GM12878 (cell line): ENCODE measurements around the gene LRRC75B. TPM values are rescaled to one million over a fixed set of nuclear protein-coding genes. Genes with fewer than 3 reads are reported as not detected.

Experiments used
- BACH1 ChIP-seq: fragments of 450-650 bp; IDR thresholded peaks from 2 replicates; pipeline ENCODE4 v1.6.1; 2017; ENCODE audit warnings: mild to moderate bottlenecking, borderline replicate concordance
- BCL3 ChIP-seq: IDR thresholded peaks from 2 replicates; pipeline ENCODE4 v1.6.1; 2011; ENCODE audit warnings: borderline replicate concordance, low read depth, mild to moderate bottlenecking, moderate library complexity, low read length; ENCODE audit not compliant: insufficient read depth, poor library complexity, severe bottlenecking
- EGR1 ChIP-seq, 2 experiments: IDR thresholded peaks; 1 replicate in 1 of 2; 2 replicates in 1 of 2; pipeline ENCODE4 v1.6.1; 2011 to 2012; ENCODE audit warnings: low read depth in 2 of 2, low read length in 2 of 2, borderline replicate concordance in 1 of 2, mild to moderate bottlenecking in 1 of 2, moderate library complexity in 1 of 2
- HDAC2 ChIP-seq: fragments of 200-600 bp; sonication (generic); IDR thresholded peaks from 2 replicates; pipeline ENCODE4 v1.6.1; 2017
- MXI1 ChIP-seq: fragments of 150-350 bp; IDR thresholded peaks from 2 replicates; pipeline ENCODE4 v1.6.1; 2011; ENCODE audit warnings: low read depth, mild to moderate bottlenecking, inconsistent platforms, low read length, improper control_type of control experiment
- NBN ChIP-seq: fragments of 450-650 bp; IDR thresholded peaks from 2 replicates; pipeline ENCODE4 v1.6.1; 2016
- NFXL1 ChIP-seq: fragments of 450-650 bp; IDR thresholded peaks from 2 replicates; pipeline ENCODE4 v1.6.1; 2017; ENCODE audit warnings: antibody characterized with exemption, mild to moderate bottlenecking, borderline replicate concordance
- NFYA ChIP-seq: IDR thresholded peaks from 2 replicates; pipeline ENCODE4 v1.6.1; 2011; ENCODE audit warnings: low read depth, mild to moderate bottlenecking, low read length, improper control_type of control experiment, borderline replicate concordance
- PAX5 ChIP-seq: IDR thresholded peaks from 2 replicates; pipeline ENCODE4 v1.6.1; 2011; ENCODE audit warnings: low read depth, low read length, borderline replicate concordance
- RAD51 ChIP-seq: fragments of 450-650 bp; IDR thresholded peaks from 2 replicates; pipeline ENCODE4 v1.6.1; 2016; ENCODE audit warnings: moderate library complexity, mild to moderate bottlenecking, inconsistent platforms
- TCF7 ChIP-seq: IDR thresholded peaks from 2 replicates; pipeline ENCODE4 v1.6.1; 2014; ENCODE audit warnings: antibody characterized with exemption, borderline replicate concordance
- ZNF687 ChIP-seq: fragments of 450-650 bp; IDR thresholded peaks from 2 replicates; pipeline ENCODE4 v1.6.1; 2017; ENCODE audit warnings: mild to moderate bottlenecking, moderate library complexity
- polyA plus RNA-seq, 11 experiments: library from polyadenylated mRNA; depleted of rRNA in 4 of 11; unstranded in 6 of 11; stranded (reverse) in 5 of 11; fragments of >200 nt; fragmentation: Nextera tagmentation in 4 of 11; fragmentation: Illumina TruSeq in 1 of 11; extraction: Ambion mirVana in 4 of 11; extraction: Trizol in 1 of 11; gene quantifications; 1 replicate in 1 of 11; 2 replicates in 10 of 11; pipeline versions ENCODE4 v1.2.1 to v1.2.3, GENCODE V29; 2011 to 2016; ENCODE audit warnings: inconsistent platforms in 2 of 11, missing spikeins in 2 of 11, low read depth in 1 of 11
- total RNA-seq, 4 experiments: library from RNA; depleted of rRNA in 3 of 4; stranded (reverse); fragments of >200 nt in 3 of 4; fragmentation: Illumina TruSeq in 1 of 4; extraction: Trizol in 1 of 4; gene quantifications; 2 replicates each; pipeline versions ENCODE4 v1.2.1 to v1.2.3, GENCODE V29; 2013 to 2021

Gene LRRC75B
- total and polyA plus RNA-seq, 10 of the 15 experiments (the other 5 are each of a cell fraction or from before 2014, with no cell fraction given), result 0.09 to 0.98 (median 0.11) TPM; not detected in 3

DNA sequence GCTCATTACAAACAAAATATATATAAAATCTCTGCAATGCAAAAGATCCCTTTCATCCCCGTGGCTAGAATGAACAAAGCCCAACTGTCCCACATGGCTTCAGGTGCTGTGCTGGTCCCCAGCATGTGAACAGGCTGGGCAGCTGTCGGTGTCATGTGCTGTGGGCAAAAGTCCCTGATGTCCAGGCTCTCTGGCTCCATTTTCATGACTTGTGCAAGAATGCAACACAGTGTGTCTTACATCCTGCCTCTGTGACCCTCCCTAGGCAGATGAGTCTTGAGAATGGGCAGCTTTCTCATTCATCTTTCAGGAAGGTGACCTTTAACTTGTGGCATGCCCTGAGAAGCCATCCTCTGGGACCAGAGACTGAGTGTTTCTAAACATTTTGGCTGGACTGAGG lies 52.4 kb downstream of the LRRC75B start (continued):
- no peak for TF ChIP-seq MXI1
- TF ChIP-seq BCL3, result no peak
- no peak for TF ChIP-seq TCF7
- no peak for TF ChIP-seq RAD51
- TF ChIP-seq NBN, result no peak
- TF ChIP-seq EGR1 (IDR thresholded peaks at IDR 0.05; ENCODE audit: borderline replicate concordance in 1 of 2, low read depth in 2 of 2, low read length in 2 of 2), result no peak
- TF ChIP-seq ZNF687, result no peak
- no peak for TF ChIP-seq PAX5
- no peak for TF ChIP-seq NFXL1
- TF ChIP-seq HDAC2, result no peak
- no peak for TF ChIP-seq NFYA
- no peak for TF ChIP-seq BACH1
